GM12892 (cell line): ENCODE data around the gene CADPS.

Experiments used
- DNase-seq: peaks from one replicate; pipeline ENCODE4 v3.0.0; 2011; ENCODE audit not compliant: insufficient read length
- FAIRE-seq: peaks from 2 replicates; lab custom pipeline; 2011; peaks lifted over from hg19 to GRCh38; lab: Jason Lieb, UNC
- POLR2A ChIP-seq: IDR thresholded peaks from 2 replicates; pipeline ENCODE4 v1.6.1; 2011; ENCODE audit warnings: low read depth, low read length, control low read depth
- POLR2AphosphoS5 ChIP-seq: IDR thresholded peaks from 2 replicates; pipeline ENCODE4 v1.6.1; 2011; ENCODE audit warnings: low read depth, low read length, control low read depth
- TAF1 ChIP-seq: IDR thresholded peaks from 2 replicates; pipeline ENCODE4 v1.6.1; 2011; ENCODE audit warnings: low read depth, mild to moderate bottlenecking, control low read depth, low read length, borderline replicate concordance

The CADPS gene

DNA sequence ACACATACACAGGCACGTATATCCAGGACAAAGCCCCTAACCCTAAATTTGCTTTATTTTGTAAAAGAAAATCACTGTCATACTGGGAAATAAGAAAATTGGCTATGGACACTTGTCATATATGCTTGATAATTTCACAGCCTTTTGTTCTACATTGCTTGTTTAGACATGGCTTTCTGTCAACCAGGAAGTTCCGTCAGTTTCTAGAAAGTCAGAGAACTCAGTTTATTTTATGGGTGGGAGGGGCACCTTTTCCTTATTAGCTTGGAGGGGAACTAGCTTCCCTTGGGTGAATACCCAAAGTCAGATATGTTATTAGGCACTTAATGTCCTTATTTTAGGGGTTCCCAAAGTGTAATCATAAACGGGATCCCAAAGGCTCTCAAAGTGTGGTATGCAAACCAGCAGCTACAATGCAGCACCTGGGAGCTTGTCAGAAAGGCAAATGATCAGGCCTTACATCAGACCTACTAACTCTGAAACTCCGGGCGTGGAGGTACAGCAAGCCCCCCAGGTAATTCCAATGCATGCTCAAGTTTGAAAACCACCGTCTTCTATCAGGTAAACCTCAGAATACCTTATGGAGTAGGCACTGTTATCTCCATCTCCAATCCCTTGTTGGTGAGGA is 50.1 kb downstream of the CADPS start:
- TF ChIP-seq POLR2AphosphoS5 (no peak), POLR2A (no peak), TAF1 (no peak)
- DNase-seq, result no peak
- no peak for FAIRE-seq

DNA sequence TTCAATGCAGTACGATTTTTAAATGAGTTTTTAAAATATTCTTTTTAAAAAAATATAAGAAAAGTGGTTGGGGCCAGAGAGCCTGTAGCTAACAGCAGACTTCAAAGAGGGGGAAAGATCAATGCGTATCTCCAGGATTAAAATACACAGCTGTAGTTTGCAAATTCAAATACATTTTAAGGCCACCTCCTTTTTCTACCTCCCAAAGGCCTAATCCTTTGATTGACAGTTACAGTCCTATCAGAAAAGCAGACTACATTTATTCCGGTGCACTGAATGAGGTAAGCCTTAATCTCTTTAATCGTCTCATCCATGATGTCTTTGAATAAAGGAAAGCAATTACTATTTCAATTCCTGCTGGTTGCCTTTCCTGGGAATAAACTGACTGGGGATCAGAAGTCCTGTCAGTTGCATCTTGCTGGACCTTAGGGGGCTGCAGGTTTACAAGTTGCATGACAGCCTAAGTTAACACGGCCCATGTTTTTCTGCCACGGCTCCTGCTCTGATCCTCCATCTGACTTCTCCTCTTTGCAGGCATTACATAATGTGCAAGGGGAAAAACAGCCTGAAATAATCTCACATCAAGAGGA is 51.7 kb downstream of the CADPS start:
- TF ChIP-seq TAF1 (no peak), POLR2AphosphoS5 (no peak), POLR2A (no peak)
- DNase-seq (no peak), FAIRE-seq (no peak)

DNA sequence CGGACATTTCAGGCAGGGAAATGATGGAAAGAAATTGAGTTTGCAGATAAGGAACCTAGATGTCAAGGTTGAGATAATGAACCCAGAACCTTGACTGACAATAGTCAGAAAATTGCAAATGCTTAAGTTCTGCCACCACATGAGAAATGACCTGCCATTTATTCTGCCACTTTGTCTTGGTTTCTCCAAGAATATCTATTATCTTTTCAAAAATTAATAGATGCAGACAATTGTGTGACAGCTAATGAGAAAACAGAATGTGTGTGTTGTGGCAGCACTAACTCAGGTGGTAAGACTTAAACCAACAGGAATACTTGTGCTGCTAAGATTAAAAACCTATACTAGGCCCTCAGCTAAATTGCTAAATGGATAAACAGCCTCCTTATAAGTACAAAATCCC is 52.3 kb downstream of the CADPS start:
- FAIRE-seq, result no peak
- no peak for DNase-seq
- no peak for TF ChIP-seq POLR2AphosphoS5
- no peak for TF ChIP-seq POLR2A
- no peak for TF ChIP-seq TAF1

DNA sequence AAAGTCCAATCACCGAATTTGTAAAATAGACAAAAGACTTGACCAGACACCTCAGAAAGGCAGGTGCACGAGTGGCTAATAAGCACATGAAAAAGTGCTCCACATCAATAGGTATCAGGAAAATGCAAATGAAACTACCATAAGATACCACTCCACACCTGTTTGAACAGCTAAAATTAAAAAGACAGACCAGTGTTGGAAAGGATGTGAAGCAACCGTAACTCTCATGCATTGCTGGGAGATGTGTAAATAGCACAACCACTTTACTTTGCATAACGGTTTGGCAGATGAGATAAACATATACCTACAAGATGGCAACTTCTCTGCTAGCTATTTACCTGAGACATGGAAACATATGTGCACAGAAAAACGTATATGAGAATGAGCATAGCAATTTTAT is 56.9 kb downstream of the CADPS start:
- FAIRE-seq, result peak; percentile 69
- TF ChIP-seq POLR2AphosphoS5 (no peak), TAF1 (no peak), POLR2A (no peak)
- DNase-seq, result no peak

DNA sequence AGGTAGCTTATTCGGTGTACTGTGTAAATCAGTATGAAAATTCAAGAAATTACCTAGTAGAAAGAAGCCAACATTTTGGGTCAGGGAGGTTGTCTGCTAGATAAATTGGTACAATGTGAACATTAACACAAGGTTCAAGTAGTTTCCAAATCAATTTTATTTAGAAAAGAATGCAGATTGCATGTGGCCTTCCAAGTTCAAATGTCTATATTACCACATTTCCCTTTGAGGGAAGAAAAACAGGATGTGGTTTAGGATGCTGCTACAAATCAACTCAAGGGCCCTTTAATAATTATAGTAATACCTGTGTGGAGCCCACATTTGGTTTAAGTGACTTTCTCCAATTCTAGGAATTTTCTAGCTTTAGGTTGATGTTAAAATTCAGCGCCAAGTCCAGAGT is 57.5 kb downstream of the CADPS start:
- FAIRE-seq, result peak; percentile 50
- DNase-seq, result no peak
- TF ChIP-seq POLR2A, result no peak
- TF ChIP-seq POLR2AphosphoS5, result no peak
- no peak for TF ChIP-seq TAF1

DNA sequence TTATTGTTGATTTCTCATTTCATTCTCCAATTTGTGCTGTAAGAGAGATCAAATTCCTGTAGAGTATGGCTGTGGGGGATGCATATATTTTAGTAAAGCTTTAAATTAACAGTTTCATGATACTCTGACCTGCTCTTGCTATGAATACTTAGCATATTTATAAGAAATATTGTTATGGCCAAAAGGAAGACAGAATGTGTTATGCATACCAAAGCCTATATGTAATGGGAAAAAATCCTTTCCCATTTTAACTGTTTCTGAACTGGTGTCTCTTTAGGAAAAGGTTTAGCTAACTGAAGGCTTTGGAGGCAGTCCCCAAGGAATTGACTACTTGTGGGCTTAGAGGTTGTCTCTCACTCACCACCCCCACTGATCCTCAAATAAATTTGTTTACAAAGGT is 59.2 kb downstream of the CADPS start:
- FAIRE-seq, result no peak
- no peak for DNase-seq
- no peak for TF ChIP-seq POLR2A
- no peak for TF ChIP-seq TAF1
- TF ChIP-seq POLR2AphosphoS5, result no peak

DNA sequence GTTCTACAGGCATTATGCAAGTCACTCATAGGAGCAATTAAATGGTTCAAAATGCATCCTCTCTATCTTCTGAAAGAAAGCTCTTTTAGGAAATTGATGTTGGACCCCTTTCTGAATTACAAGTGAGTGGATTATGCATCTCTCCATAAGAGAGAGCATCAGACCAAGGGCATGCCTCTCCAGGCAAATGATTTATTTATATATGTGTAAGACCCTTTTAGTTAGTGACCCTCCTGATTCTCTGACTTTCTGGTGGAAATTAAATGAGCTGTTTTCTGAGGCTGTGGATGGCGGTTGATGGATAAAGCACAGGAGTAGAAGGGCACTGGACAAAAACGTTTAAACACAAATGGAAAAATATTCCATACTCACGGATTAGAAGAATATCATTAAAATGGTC is 62.6 kb downstream of the CADPS start:
- TF ChIP-seq TAF1, result no peak
- no peak for TF ChIP-seq POLR2A
- no peak for TF ChIP-seq POLR2AphosphoS5
- DNase-seq, result no peak

DNA sequence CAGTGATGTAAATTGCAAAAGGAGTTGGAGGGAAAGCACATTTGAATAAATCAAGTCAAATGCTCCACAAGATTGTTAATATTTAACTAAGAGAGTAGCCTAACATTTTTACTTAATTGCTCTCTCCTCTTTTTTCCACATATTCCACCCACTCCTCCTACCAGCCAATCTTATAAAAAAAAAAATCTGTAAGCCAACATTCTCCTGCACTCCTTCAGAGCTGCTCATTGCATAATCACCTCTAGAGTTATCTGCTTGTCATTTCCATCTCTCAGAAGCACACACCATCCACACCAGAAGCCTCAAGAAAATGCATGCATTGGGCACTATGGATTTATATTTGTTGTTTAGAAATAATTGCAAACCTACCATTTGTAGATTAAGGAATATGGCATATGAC is 64.1 kb downstream of the CADPS start:
- DNase-seq (no peak), FAIRE-seq (no peak)
- TF ChIP-seq POLR2AphosphoS5 (no peak), TAF1 (no peak), POLR2A (no peak)

More for the DNA sequence above, 62.6 kb downstream of the CADPS start:
- no peak for FAIRE-seq

DNA sequence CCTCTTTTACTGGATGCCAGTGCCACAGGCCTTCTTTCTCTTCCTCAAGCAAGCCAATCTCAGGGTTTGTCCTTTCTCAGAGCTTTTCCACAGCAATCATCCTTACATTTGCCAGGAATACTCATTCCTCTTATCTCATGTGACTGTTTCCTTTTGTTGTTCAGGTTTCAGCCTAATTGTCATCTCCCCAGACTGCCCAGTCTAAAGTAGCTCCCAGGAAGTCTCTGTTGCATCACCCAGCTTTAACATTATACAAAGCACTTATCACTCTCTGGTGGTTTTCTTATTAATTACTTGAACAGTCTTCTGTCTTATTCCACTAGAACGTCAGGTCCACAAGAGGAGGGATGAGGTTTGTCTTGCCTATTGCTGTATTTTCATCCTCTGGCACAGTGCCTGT is 65.8 kb downstream of the CADPS start:
- TF ChIP-seq TAF1 (no peak), POLR2AphosphoS5 (no peak), POLR2A (no peak)
- no peak for DNase-seq
- FAIRE-seq, result no peak

DNA sequence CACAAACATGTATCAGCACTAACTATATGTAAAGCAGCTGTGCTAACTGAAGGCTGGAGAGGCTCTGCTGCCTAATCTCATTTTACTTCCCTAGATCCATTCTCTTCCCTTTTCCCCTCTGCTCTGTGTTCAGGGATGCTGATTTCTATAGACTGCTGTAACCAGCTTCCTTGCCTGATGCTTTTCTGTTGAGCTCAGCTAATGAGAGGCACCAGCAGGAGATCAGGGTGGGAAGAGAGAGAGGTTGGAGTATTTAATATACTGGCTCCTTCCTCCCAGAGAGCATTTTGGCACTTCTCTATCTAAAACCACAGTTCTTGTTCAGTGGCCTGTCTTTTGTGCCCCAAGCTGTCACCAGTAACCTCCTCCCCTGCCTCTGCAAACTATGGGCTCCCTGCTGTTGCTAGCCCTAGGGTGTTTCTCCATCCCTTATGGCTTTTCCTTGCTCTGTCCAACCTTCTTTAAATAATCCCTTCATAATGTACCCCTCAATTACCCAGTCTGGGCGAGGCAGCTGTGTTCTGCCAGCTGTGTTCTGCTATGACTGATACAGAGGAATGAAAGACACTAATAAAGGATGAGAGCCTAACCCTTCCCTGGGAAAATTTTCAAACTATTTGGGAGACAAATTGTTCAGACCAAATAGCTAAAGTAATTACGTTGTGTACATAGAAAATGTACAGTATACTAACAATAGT is 69.5 kb downstream of the CADPS start:
- DNase-seq (no peak), FAIRE-seq (no peak)
- TF ChIP-seq POLR2A, result no peak
- no peak for TF ChIP-seq TAF1
- TF ChIP-seq POLR2AphosphoS5, result no peak

DNA sequence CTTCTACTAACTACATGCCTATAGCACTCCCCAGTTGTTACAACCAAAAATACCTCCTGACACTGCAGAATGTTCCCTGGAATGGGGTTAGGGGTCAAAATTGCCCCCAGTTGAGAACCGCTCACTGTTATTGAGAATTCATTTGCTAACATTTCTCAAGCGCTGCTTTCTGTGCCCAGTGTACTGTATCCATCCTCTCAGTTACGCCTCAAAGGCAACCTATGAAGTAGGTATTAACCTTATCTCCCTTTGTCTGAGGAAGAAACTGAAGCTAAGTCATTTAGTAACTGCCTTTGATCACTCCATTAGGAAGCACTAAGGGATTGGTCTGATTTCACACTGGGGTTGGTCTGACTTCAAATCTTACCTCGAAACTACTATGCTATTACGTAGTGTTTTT is 70.1 kb downstream of the CADPS start:
- FAIRE-seq, result no peak
- TF ChIP-seq POLR2AphosphoS5 (no peak), POLR2A (no peak), TAF1 (no peak)
- DNase-seq, result no peak

DNA sequence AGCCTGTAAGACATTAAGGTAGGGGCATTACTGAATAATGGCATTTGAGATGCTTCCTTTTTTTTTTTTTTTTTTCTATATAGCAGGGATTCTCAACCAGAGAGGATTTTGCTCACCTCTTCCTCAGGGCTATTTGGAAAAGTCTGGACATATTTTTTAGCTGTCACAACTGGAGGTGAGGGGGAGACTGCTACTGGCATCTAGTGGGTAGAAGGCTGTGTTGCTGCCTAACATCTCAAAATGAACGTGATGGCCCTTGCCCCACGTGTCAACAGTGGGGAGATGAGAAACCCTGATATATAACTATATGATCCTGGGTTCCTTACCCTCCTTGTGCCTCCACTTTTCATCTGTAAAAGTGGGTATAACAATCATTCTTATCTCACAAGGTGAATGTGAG is 71.9 kb downstream of the CADPS start:
- no peak for DNase-seq
- no peak for TF ChIP-seq TAF1
- TF ChIP-seq POLR2A, result no peak
- TF ChIP-seq POLR2AphosphoS5, result no peak
- FAIRE-seq, result no peak
